Measurements from ENCODE around the gene SASH1. TPM values are rescaled to one million over a fixed set of nuclear protein-coding genes. Genes with fewer than 3 reads are reported as not detected.

Gene SASH1
- total RNA-seq, 1 experiment from 2014 or later: 6.6 TPM

DNA sequence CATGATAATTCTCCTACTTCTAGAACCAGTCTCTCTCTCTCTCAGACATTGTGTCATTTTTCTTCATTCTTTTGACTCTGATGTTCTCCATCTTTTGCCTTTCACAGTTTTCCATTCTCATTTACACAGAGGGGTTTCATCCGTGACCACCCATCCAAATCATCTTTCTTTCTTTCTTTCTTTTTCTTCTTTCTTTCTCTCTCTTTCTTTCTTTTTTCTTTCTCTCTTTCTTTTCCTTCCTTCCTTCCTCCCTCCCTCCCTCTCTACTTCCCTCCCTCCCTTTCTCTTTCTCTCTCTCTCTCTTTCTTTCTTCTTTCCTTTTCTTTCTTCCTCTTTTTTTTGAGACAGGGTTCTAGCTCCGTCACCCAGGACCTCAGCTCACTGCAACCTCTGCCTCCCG is 19.9 kb upstream of the SASH1 start:
- BruUV-seq (replicated peaks): no TSS peak
- CTCF ChIA-PET: no interaction called here
- H3K27me3 ChIP-seq (ENCODE audit: control insufficient read depth, insufficient read depth, low read length): no peaks in the 10 kb centered on the region
- in situ Hi-C loops (cut with HindIII; ENCODE audit: low pct_unique_long_range_greater_than_20kb, low sequenced_read_pairs) (no loop called here), intact Hi-C loops (cut with micrococcal nuclease; ENCODE audit: unreplicated experiment) (no loop called here)
- no peaks in the 10 kb centered on the region for H3K36me3 ChIP-seq (ENCODE audit: control insufficient read depth, insufficient read depth, low read length)
- H3K27ac ChIP-seq (ENCODE audit: low read length): no peak overlapping the region
- H3K4me1 ChIP-seq (ENCODE audit: control insufficient read depth, insufficient read depth, low read length): no peaks in the 10 kb centered on the region
- POLR2A ChIA-PET: no interaction called here
- H3K9me3 ChIP-seq (ENCODE audit: control insufficient read depth, insufficient read depth, low read depth, low read length): no peaks in the 10 kb centered on the region
- ATAC-seq (no peak), DNase-seq (ENCODE audit: low read depth, low spot score) (no peak)
- H3K4me3 ChIP-seq (ENCODE audit: low read depth in 2 of 2, low read length in 2 of 2): no peak overlapping the region
- TF ChIP-seq, protein P1, sequence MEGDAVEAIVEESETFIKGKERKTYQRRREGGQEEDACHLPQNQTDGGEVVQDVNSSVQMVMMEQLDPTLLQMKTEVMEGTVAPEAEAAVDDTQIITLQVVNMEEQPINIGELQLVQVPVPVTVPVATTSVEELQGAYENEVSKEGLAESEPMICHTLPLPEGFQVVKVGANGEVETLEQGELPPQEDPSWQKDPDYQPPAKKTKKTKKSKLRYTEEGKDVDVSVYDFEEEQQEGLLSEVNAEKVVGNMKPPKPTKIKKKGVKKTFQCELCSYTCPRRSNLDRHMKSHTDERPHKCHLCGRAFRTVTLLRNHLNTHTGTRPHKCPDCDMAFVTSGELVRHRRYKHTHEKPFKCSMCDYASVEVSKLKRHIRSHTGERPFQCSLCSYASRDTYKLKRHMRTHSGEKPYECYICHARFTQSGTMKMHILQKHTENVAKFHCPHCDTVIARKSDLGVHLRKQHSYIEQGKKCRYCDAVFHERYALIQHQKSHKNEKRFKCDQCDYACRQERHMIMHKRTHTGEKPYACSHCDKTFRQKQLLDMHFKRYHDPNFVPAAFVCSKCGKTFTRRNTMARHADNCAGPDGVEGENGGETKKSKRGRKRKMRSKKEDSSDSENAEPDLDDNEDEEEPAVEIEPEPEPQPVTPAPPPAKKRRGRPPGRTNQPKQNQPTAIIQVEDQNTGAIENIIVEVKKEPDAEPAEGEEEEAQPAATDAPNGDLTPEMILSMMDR (IDR thresholded peaks at IDR 0.05): no peak
- TF ChIP-seq POLR2AphosphoS5 (IDR thresholded peaks at IDR 0.05; ENCODE audit: low read depth, low read length) (no peak), TCF7L2 (IDR thresholded peaks at IDR 0.05; ENCODE audit: low read depth, low read length) (no peak), SIN3A (IDR thresholded peaks at IDR 0.05; ENCODE audit: borderline replicate concordance, insufficient read depth, low read depth, low read length) (no peak)
- TF ChIP-seq, protein P2, sequence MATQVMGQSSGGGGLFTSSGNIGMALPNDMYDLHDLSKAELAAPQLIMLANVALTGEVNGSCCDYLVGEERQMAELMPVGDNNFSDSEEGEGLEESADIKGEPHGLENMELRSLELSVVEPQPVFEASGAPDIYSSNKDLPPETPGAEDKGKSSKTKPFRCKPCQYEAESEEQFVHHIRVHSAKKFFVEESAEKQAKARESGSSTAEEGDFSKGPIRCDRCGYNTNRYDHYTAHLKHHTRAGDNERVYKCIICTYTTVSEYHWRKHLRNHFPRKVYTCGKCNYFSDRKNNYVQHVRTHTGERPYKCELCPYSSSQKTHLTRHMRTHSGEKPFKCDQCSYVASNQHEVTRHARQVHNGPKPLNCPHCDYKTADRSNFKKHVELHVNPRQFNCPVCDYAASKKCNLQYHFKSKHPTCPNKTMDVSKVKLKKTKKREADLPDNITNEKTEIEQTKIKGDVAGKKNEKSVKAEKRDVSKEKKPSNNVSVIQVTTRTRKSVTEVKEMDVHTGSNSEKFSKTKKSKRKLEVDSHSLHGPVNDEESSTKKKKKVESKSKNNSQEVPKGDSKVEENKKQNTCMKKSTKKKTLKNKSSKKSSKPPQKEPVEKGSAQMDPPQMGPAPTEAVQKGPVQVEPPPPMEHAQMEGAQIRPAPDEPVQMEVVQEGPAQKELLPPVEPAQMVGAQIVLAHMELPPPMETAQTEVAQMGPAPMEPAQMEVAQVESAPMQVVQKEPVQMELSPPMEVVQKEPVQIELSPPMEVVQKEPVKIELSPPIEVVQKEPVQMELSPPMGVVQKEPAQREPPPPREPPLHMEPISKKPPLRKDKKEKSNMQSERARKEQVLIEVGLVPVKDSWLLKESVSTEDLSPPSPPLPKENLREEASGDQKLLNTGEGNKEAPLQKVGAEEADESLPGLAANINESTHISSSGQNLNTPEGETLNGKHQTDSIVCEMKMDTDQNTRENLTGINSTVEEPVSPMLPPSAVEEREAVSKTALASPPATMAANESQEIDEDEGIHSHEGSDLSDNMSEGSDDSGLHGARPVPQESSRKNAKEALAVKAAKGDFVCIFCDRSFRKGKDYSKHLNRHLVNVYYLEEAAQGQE (IDR thresholded peaks at IDR 0.05; ENCODE audit: insufficient read depth in 1 of 2, low read depth in 2 of 2, low read length in 1 of 2): no peak

DNA sequence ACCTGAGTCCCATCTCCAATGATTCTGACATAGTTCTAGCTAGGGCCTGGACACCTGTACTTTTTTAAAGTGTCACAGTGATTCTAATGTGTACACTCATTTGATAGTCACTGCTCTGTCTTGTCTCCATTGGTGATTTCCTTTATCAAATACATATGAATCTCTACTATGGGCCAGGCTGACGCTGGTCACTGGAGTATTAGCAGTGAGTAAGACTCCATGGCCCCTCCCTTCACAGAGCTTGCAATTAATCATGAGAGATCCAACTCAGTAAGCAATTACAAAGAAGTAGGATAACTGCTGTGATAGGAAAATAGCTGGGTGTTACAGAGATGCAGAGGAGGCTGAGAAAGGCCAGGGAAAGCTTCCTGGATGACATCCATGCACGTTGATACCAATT is 19.3 kb upstream of the SASH1 start:
- Histone ChIP-seq H3K27me3 (ENCODE audit: control insufficient read depth, insufficient read depth, low read length) (no peaks in the 10 kb centered on the region), H3K36me3 (ENCODE audit: control insufficient read depth, insufficient read depth, low read length) (no peaks in the 10 kb centered on the region), H3K9me3 (ENCODE audit: control insufficient read depth, insufficient read depth, low read depth, low read length) (no peaks in the 10 kb centered on the region), H3K4me3 (ENCODE audit: low read depth in 2 of 2, low read length in 2 of 2) (no peak overlapping the region), H3K27ac (ENCODE audit: low read length) (no peak overlapping the region), H3K4me1 (ENCODE audit: control insufficient read depth, insufficient read depth, low read length) (no peaks in the 10 kb centered on the region)
- TF ChIP-seq POLR2AphosphoS5 (IDR thresholded peaks at IDR 0.05; ENCODE audit: low read depth, low read length): no peak
- no peak for TF ChIP-seq TCF7L2 (IDR thresholded peaks at IDR 0.05; ENCODE audit: low read depth, low read length)
- TF ChIP-seq, protein P1 (IDR thresholded peaks at IDR 0.05): no peak
- no peak for TF ChIP-seq SIN3A (IDR thresholded peaks at IDR 0.05; ENCODE audit: borderline replicate concordance, insufficient read depth, low read depth, low read length)
- TF ChIP-seq, protein P2 (IDR thresholded peaks at IDR 0.05; ENCODE audit: insufficient read depth in 1 of 2, low read depth in 2 of 2, low read length in 1 of 2): no peak
- in situ Hi-C loops (cut with HindIII; ENCODE audit: low pct_unique_long_range_greater_than_20kb, low sequenced_read_pairs): no loop called here
- BruUV-seq (replicated peaks): no TSS peak
- CTCF ChIA-PET: no interaction called here
- DNase-seq (ENCODE audit: low read depth, low spot score) (no peak), ATAC-seq (no peak)
- intact Hi-C loops (cut with micrococcal nuclease; ENCODE audit: unreplicated experiment): no loop called here
- POLR2A ChIA-PET: no interaction called here
